Upper lobe of right lung (tissue), 1 donor: ENCODE data around the gene DCAF8L2. TPM values are rescaled to one million over a fixed set of nuclear protein-coding genes. Genes with fewer than 3 reads are reported as not detected.
"Not testable (repeated sequence)": the region's sequence is repeated elsewhere in the genome, so short reads cannot be mapped to it uniquely, and the experiment has no call there.

ENCODE experiments used
- ATAC-seq: fragments of 200-7000 bp; cut with Tn5 transposase; one replicate; pipeline ENCODE4 v1.9.1; 2020; ENCODE audit warnings: mild to moderate bottlenecking, moderate library complexity
- DNase-seq: peaks from one replicate; pipeline ENCODE4 v3.0.0-alpha.2; 2020
- H3K27ac ChIP-seq: fragments of 200-600 bp; one replicate; pipeline ENCODE4 v1.8.0; 2022
- H3K27me3 ChIP-seq: fragments of 200-600 bp; one replicate; pipeline ENCODE4 v1.8.0; 2022; ENCODE audit warnings: mild to moderate bottlenecking
- H3K36me3 ChIP-seq: fragments of 200-600 bp; one replicate; pipeline ENCODE4 v1.8.0; 2022
- H3K4me1 ChIP-seq: fragments of 200-600 bp; one replicate; pipeline ENCODE4 v1.8.0; 2022
- H3K4me3 ChIP-seq: fragments of 200-600 bp; one replicate; pipeline ENCODE4 v1.8.0; 2022; ENCODE audit warnings: mild to moderate bottlenecking
- H3K9me3 ChIP-seq: fragments of 200-600 bp; one replicate; pipeline ENCODE4 v1.8.0; 2022
- intact Hi-C: fragments of 100-400 bp; cut with DNase I; formaldehyde crosslinking; loops from one replicate; pipeline ENCODE4 v1.11.0; 2022
- long read RNA-seq: library from polyadenylated mRNA; unstranded; transcript quantifications from one replicate; pipeline ENCODE4 v2.0.0, GENCODE V29; 2021
- total RNA-seq: library from RNA; stranded (reverse); fragmentation: NEBNext Ultra II Directional; extraction: Animal tissue kit (Norgen Biotek cat#: 25700); gene quantifications from one replicate; pipeline ENCODE4 v1.2.1, GENCODE V29; 2021
- TF ChIP-seq, protein P1 (sequence below): fragments of 200-600 bp; IDR thresholded peaks from one replicate; pipeline ENCODE4 v1.8.0; 2022; ENCODE audit warnings: antibody characterized with exemption
- donor health status: DM: no; HTN: yes; CAD: no; lungs with severe emphysema.

The DCAF8L2 gene
- total RNA-seq: not detected
- long read RNA-seq: 0 reads

DNA sequence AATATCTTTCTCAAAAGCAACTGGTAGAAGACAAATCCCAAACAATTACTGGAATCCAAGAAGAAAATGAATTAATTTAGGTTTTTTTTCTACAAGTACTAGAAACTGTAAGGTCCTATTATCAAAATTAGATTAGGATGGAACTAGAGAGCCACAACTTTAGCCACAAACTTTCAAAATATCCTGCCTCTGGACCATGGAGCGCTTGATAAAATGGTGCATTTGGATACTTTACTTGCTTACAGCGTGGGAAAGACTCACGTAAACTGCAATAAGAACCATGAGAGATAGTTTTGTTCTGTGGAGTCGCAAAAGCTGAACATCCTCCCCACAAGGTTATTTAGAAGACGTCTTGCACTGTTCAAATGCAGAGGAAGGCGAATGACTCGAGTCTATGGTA lies at the start of gene DCAF8L2:
Gene DCAF8L2 (plus strand): TSS at position 301 of the 400 bp plus-strand sequence. CDS start 156,552 bp downstream, outside the sequence.
- Histone ChIP-seq H3K27me3 (no peaks in the 10 kb centered on the region), H3K9me3 (no peaks in the 10 kb centered on the region), H3K27ac (no peak within 1 kb of the TSS), H3K4me3 (no peak within 1 kb of the TSS), H3K4me1 (no peaks in the 10 kb centered on the region), H3K36me3 (no peaks in the 10 kb centered on the region)
- TF ChIP-seq, protein P1, sequence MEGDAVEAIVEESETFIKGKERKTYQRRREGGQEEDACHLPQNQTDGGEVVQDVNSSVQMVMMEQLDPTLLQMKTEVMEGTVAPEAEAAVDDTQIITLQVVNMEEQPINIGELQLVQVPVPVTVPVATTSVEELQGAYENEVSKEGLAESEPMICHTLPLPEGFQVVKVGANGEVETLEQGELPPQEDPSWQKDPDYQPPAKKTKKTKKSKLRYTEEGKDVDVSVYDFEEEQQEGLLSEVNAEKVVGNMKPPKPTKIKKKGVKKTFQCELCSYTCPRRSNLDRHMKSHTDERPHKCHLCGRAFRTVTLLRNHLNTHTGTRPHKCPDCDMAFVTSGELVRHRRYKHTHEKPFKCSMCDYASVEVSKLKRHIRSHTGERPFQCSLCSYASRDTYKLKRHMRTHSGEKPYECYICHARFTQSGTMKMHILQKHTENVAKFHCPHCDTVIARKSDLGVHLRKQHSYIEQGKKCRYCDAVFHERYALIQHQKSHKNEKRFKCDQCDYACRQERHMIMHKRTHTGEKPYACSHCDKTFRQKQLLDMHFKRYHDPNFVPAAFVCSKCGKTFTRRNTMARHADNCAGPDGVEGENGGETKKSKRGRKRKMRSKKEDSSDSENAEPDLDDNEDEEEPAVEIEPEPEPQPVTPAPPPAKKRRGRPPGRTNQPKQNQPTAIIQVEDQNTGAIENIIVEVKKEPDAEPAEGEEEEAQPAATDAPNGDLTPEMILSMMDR: no peak
- DNase-seq (no peak), ATAC-seq (no peak)
- intact Hi-C loops: no loop called here

DNA sequence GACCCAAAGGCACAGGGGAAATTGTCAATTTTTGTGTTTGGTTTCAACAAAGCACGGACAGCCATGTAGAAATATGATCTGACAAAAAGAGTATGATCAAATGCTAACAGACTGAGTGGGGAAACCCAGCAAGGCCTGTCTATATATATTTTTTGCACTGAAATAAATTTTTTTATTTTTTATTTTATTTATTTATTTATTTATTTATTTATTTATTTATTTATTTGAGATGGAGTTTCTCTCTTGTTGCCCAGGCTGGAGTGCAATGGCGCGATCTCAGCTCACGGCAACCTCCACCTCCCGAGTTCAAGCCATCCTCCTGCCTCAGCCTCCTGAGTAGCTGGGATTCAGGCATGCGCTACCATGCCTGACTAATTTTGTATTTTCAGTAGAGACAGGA lies 49.0 kb upstream of the DCAF8L2 start:
- H3K4me3 ChIP-seq, DNase-seq, H3K36me3 ChIP-seq, ATAC-seq, H3K27me3 ChIP-seq, H3K4me1 ChIP-seq, H3K9me3 ChIP-seq, H3K27ac ChIP-seq, intact Hi-C loops: not testable (repeated sequence)

DNA sequence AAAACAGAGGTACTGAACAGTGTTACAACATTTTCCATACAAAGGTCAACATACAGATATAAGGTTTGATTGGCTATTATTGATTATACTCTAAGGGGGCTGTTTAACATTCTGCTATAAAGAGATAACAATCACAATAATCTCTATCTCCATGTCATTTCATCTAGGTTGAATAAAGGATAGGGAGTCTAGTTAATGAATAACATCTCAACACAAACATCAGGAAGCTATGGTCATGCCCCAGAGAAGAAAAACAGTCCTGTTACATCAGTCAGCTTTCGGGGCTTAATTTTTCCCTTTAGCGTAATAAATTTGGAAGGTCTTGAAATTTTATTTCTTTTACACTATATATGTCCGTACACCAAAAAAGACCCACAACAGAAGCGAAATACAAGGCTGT lies 41.5 kb upstream of the DCAF8L2 start:
- intact Hi-C loops: no loop called here
- Histone ChIP-seq H3K9me3 (no peaks in the 10 kb centered on the region), H3K27ac (no peak overlapping the region), H3K4me3 (no peak overlapping the region), H3K27me3 (no peaks in the 10 kb centered on the region), H3K4me1 (no peaks in the 10 kb centered on the region), H3K36me3 (no peaks in the 10 kb centered on the region)
- ATAC-seq (no peak), DNase-seq (no peak)
- TF ChIP-seq, protein P1: no peak

DNA sequence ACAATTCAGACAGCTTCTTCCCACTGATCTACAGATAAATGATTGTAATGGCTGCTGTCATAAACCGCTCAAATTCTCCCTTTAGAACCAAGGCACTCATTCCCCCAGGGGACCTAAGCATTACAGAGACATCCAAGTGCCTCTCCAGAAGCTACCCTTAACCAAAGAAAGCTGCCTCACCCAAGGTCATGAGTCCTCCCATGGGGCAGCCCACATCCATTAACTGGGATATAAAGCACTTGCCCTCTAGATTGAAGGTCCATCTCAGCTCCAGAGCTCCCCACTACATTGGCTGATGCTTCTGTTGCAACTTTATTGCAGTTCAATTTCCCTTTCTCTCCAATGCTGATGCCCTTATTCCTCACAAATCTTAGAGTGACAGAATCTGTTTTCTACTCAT lies 40.5 kb upstream of the DCAF8L2 start:
- intact Hi-C loops: no loop called here
- no peaks in the 10 kb centered on the region for H3K27me3 ChIP-seq

DNA sequence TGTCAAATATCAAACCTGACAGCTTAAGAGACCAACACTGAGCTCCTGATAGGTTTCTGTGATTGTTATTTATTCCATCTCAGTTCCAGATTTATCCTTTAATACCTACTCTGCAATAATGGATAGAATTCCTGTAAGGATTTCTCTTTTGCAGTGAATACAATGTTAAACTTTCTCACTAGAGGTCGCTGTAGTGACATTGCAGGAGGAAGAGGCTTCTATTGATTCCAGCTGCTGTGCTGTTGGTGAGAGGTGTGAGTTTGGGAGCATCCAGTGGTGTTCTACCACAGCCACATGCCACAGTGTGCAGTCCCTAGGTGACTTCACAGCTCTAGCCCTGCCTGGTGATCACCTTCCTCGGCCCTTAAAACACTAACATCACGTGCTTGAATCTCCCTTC lies 34.6 kb upstream of the DCAF8L2 start:
- TF ChIP-seq, protein P1: peak; percentile 38
- Histone ChIP-seq H3K9me3 (no peaks in the 10 kb centered on the region), H3K36me3 (no peaks in the 10 kb centered on the region), H3K27ac (no peak overlapping the region), H3K27me3 (no peaks in the 10 kb centered on the region), H3K4me1 (no peaks in the 10 kb centered on the region), H3K4me3 (no peak overlapping the region)
- intact Hi-C loops: no loop called here
- DNase-seq (no peak), ATAC-seq (no peak)

More for the DNA sequence above, 40.5 kb upstream of the DCAF8L2 start:
- no peak for DNase-seq
- TF ChIP-seq, protein P1: no peak
- H3K9me3 ChIP-seq: no peaks in the 10 kb centered on the region
- H3K27ac ChIP-seq: no peak overlapping the region
- no peaks in the 10 kb centered on the region for H3K4me1 ChIP-seq
- no peaks in the 10 kb centered on the region for H3K36me3 ChIP-seq
- H3K4me3 ChIP-seq: no peak overlapping the region
- no peak for ATAC-seq

DNA sequence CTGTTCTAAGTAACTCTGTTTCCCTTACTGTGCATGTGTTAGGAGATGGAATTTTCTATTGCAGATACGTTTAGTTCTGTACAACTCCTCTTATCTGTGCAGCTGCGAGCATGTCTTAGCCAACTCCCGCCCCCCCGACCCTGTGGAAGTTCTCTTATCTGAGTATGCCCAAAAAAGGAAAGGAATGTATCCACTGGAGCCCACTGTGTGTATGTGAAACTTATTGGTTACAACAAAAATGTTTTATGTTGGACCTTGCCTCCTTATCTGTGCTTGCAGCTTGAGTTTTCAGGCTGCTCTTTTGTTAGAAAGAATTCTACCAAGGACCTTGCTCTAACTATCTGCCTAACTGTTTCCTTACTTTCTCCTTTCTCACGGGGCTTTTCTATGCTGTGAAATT lies 24.2 kb upstream of the DCAF8L2 start:
- no peaks in the 10 kb centered on the region for H3K9me3 ChIP-seq
- no peaks in the 10 kb centered on the region for H3K4me1 ChIP-seq
- no peak overlapping the region for H3K27ac ChIP-seq
- intact Hi-C loops: no loop called here
- ATAC-seq (no peak), DNase-seq (no peak)
- TF ChIP-seq, protein P1: no peak
- H3K27me3 ChIP-seq: no peaks in the 10 kb centered on the region
- H3K4me3 ChIP-seq: no peak overlapping the region
- H3K36me3 ChIP-seq: no peaks in the 10 kb centered on the region
